SU-DHL-6 (cell line): Measurements from ENCODE around the gene PPP2R2D.

Experiments used
- H2AFZ ChIP-seq: fragments of 200-600 bp; sonication (generic); 2 replicates; pipeline ENCODE4 v1.6.1; 2014; ENCODE audit warnings: low read depth, mild to moderate bottlenecking, moderate library complexity, mixed read lengths, antibody characterized with exemption, low read length; ENCODE audit not compliant: severe bottlenecking
- H3F3A ChIP-seq: fragments of 200-600 bp; shearing (Covaris generic); 2 replicates; pipeline ENCODE4 v1.6.0; 2016; ENCODE audit warnings: antibody characterized with exemption, mild to moderate bottlenecking; ENCODE audit not compliant: insufficient read depth
- H3K27ac ChIP-seq: fragments of 200-600 bp; sonication (generic); 2 replicates; pipeline ENCODE4 v1.5.1; 2016; ENCODE audit warnings: low read depth, mild to moderate bottlenecking, low read length, moderate library complexity, mixed read lengths
- H3K27me3 ChIP-seq: fragments of 200-600 bp; sonication (generic), shearing (Covaris generic); 2 replicates; pipeline ENCODE4 v1.6.0; 2014; ENCODE audit warnings: mild to moderate bottlenecking, low read length
- H3K36me3 ChIP-seq: fragments of 200-600 bp; sonication (generic); 2 replicates; pipeline ENCODE4 v1.6.1; 2014; ENCODE audit warnings: mild to moderate bottlenecking, low read length, mixed read lengths
- H3K4me2 ChIP-seq: fragments of 300-600, 200-600 bp; shearing (Covaris generic), sonication (generic); 2 replicates; pipeline ENCODE4 v1.6.0; 2014; ENCODE audit warnings: low read length, low read depth, mild to moderate bottlenecking; ENCODE audit not compliant: poor library complexity, severe bottlenecking
- H3K4me3 ChIP-seq: fragments of 200-600 bp; sonication (generic); 2 replicates; pipeline ENCODE4 v1.5.1; 2014; ENCODE audit warnings: antibody characterized with exemption, low read length, mild to moderate bottlenecking, mixed read lengths; ENCODE audit not compliant: insufficient read depth, poor library complexity, severe bottlenecking
- H3K79me2 ChIP-seq: fragments of 200-600 bp; sonication (generic); 2 replicates; pipeline ENCODE4 v1.6.1; 2014; ENCODE audit warnings: mild to moderate bottlenecking, low read length, moderate library complexity; ENCODE audit not compliant: insufficient read depth
- H3K9ac ChIP-seq: fragments of 200-600 bp; sonication (generic); 2 replicates; pipeline ENCODE4 v1.7.0; 2014; ENCODE audit warnings: mild to moderate bottlenecking, low read length
- H3K9me2 ChIP-seq: fragments of 200-600 bp; sonication (generic); replicated peaks from 2 replicates; pipeline ENCODE4 v1.6.1; 2014; ENCODE audit warnings: low read length; ENCODE audit not compliant: insufficient read depth
- H3K9me3 ChIP-seq: fragments of 200-600 bp; sonication (generic); 2 replicates; pipeline ENCODE4 v1.6.1; 2014; ENCODE audit warnings: low read length, mixed read lengths; ENCODE audit not compliant: insufficient read depth
- H4K20me1 ChIP-seq: fragments of 200-600 bp; sonication (generic); 2 replicates; pipeline ENCODE4 v1.6.1; 2014; ENCODE audit warnings: low read depth, mild to moderate bottlenecking, antibody characterized with exemption, low read length, moderate library complexity, mixed read lengths
- CTCF ChIP-seq: fragments of 200-600 bp; sonication (generic); IDR thresholded peaks from one replicate; pipeline ENCODE4 v1.5.1; 2017; ENCODE audit warnings: antibody characterized with exemption, mild to moderate bottlenecking, low read length, moderate library complexity; ENCODE audit not compliant: insufficient read depth, poor library complexity, severe bottlenecking
- EZH2phosphoT487 ChIP-seq: fragments of 200-600 bp; sonication (generic), shearing (Covaris generic); conservative IDR thresholded peaks from 2 replicates; pipeline ENCODE4 v1.6.1; 2018; ENCODE audit warnings: mild to moderate bottlenecking, antibody characterized with exemption, low read length, moderate library complexity, mixed read lengths

Gene PPP2R2D

DNA sequence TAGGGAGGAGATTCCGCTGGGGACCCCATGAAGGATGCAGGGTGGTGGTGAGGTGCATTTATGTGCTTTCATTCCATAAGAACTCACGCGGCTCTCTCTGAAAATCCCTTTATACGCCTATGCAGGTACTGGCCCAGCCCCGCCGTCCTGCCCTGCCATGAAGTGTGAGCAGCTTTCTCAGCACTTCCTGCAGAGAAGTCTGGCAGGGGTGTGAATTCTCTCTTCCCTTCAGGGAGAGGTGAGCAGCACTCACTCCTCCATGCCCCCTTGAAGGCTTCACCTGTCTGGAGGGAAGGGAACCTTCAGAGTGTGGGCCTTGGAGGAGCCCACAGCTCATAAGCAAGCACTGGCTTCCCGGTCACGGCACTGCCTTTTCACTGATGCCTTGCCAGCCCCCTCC, 34.0 kb downstream of the PPP2R2D start:
- Histone ChIP-seq H3K36me3 (peaks cover 4% of the 10 kb centered on the region; the same call in 1 of the 2 replicates), H3K9me3 (no peaks in the 10 kb centered on the region), H3K9me2 (no peaks in the 10 kb centered on the region), H2AFZ (no peak overlapping the region), H3K27ac (no peak overlapping the region), H3K4me3 (no peak overlapping the region), H3F3A (no peaks in the 10 kb centered on the region), H3K27me3 (no peaks in the 10 kb centered on the region), H3K4me2 (no peak overlapping the region), H3K79me2 (peaks cover 48% of the 10 kb centered on the region), H4K20me1 (0 out of 2 replicates have a peak, but pooled peaks cover 6% of the 10 kb centered on the region), H3K9ac (no peak overlapping the region)
- TF ChIP-seq CTCF, result no peak
- TF ChIP-seq EZH2phosphoT487, result no peak

DNA sequence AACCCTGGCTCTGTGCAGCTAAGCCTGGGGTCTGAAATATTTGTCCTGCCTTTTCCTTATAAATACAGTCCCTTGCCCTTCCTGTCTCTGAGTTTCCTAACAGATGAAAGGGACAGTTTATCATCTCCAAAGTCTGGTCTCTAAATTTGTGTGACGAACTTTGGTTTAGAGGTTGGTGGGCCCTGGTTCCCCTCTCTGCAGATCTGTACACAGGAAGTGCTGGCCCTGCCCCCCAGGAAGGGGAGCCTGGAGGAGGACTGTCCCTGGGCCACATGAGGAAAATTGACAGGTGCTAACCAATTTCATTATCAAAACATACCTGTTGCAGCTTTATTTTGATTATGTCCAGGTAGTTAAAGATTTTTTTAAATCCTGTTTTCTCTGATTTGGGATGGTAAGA, 34.5 kb downstream of the PPP2R2D start:
- Histone ChIP-seq H3K9ac (no peak overlapping the region), H3K9me3 (no peaks in the 10 kb centered on the region), H3K4me3 (no peak overlapping the region), H4K20me1 (0 out of 2 replicates have a peak, but pooled peaks cover 6% of the 10 kb centered on the region), H3K4me2 (no peak overlapping the region), H3K27ac (no peak overlapping the region), H3K9me2 (no peaks in the 10 kb centered on the region), H3K79me2 (peaks cover 43% of the 10 kb centered on the region), H2AFZ (no peak overlapping the region), H3K27me3 (no peaks in the 10 kb centered on the region), H3K36me3 (peaks cover 7% of the 10 kb centered on the region; the same call in 1 of the 2 replicates), H3F3A (no peaks in the 10 kb centered on the region)
- TF ChIP-seq CTCF (no peak), EZH2phosphoT487 (no peak)

DNA sequence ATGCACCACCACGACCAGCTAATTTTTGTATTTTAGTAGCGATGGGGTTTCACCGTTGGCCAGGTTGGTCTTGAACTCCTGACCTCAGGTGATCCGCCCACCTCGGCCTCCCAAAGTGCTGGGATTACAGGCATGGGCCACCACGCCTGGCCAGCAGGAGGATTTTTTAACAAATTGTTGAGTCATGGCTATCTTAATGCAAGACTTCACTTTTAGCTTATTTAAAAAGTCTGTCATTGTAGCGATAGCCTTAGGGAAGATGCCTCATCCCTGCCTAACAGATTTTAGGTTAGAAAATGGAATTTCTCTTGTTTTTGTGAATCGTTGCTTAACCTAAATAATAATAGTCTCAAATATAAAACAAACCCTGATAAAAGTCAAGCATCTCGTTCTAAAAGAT, 35.5 kb downstream of the PPP2R2D start:
- Histone ChIP-seq H3K9me3 (no peaks in the 10 kb centered on the region), H3K4me3 (no peak overlapping the region), H3K36me3 (peaks cover 11% of the 10 kb centered on the region; the same call in 1 of the 2 replicates), H2AFZ (no peak overlapping the region), H3K27ac (no peak overlapping the region), H3K9ac (no peak overlapping the region), H4K20me1 (no peaks in the 10 kb centered on the region), H3F3A (no peaks in the 10 kb centered on the region), H3K79me2 (peaks cover 33% of the 10 kb centered on the region), H3K4me2 (no peak overlapping the region), H3K27me3 (no peaks in the 10 kb centered on the region), H3K9me2 (no peaks in the 10 kb centered on the region)
- TF ChIP-seq EZH2phosphoT487 (no peak), CTCF (no peak)

DNA sequence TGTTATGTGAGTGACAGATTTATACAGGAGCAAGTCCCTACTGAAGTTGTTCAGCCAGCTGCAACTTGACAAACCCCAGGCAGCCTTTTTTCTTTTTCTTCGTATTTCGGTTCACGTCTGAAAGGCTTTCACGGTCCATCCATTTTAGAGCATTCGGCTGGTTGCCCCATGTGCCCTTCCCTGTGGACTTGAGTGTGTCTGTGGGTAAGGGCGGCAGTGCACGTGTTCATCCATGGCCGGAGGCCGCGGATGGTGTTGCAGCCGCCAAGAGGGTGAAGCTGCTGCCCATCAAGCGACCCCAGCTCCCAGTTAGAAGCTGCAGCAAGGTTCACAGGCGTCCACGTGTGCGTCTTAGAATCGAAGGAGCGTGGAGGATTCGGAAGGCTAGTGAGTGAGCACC, 35.9 kb downstream of the PPP2R2D start:
- no peaks in the 10 kb centered on the region for H3K27me3 ChIP-seq
- no peak for TF ChIP-seq EZH2phosphoT487
- TF ChIP-seq CTCF, result no peak
- H3K9me2 ChIP-seq, result no peaks in the 10 kb centered on the region
- H3F3A ChIP-seq, result no peaks in the 10 kb centered on the region
- H3K79me2 ChIP-seq, result peaks cover 28% of the 10 kb centered on the region
- H3K9me3 ChIP-seq, result no peaks in the 10 kb centered on the region
- no peak overlapping the region for H2AFZ ChIP-seq
- no peaks in the 10 kb centered on the region for H4K20me1 ChIP-seq
- no peak overlapping the region for H3K4me3 ChIP-seq
- no peak overlapping the region for H3K27ac ChIP-seq
- peaks cover 11% of the 10 kb centered on the region; the same call in 1 of the 2 replicates for H3K36me3 ChIP-seq
- H3K9ac ChIP-seq, result no peak overlapping the region
- no peak overlapping the region for H3K4me2 ChIP-seq
